Stomach (tissue), 4 donors: ENCODE data around the gene FOXA1.

Experiments
- CTCF ChIP-seq, 7 experiments: fragments of 450-650 bp in 4 of 7; fragments of 200-600 bp in 3 of 7; sonication (generic) in 3 of 7; IDR thresholded peaks; one replicate each; pipeline ENCODE4 v1.5.1; 2016 to 2019; ENCODE audit warnings: antibody characterized with exemption in 7 of 7, control low read depth in 2 of 7, mild to moderate bottlenecking in 1 of 7
- POLR2AphosphoS5 ChIP-seq, 3 donors: sonication (generic); formaldehyde crosslinking; IDR thresholded peaks; one replicate each; pipeline ENCODE4 v1.6.1; 2016; ENCODE audit warnings: antibody characterized with exemption in 3 of 3

- peak in 3 of 7 experiments; percentile 16 to 36 (median 30) for TF ChIP-seq CTCF (IDR thresholded peaks at IDR 0.05)
- TF ChIP-seq POLR2AphosphoS5 (IDR thresholded peaks at IDR 0.05), result no peak
These were observed 3.6 kb downstream of the FOXA1 start for GRCh38 chr14:37591311-37591940.
